SK-N-MC (cell line): ENCODE data around the gene TRIM75.

Experiments
- EZH2 ChIP-seq: fragments of 200-600 bp; sonication (generic); IDR thresholded peaks from one replicate; pipeline ENCODE4 v1.6.1; 2017; ENCODE audit warnings: antibody characterized with exemption
- FOXP2 ChIP-seq: optimal IDR thresholded peaks from 2 replicates; pipeline ENCODE3; 2011; ENCODE audit warnings: mild to moderate bottlenecking, moderate library complexity; ENCODE audit not compliant: insufficient read depth; ENCODE audit errors: extremely low read length, control extremely low read depth
- POLR2AphosphoS5 ChIP-seq: IDR thresholded peaks from 2 replicates; pipeline ENCODE4 v1.6.1; 2012; ENCODE audit warnings: mild to moderate bottlenecking, low read depth, low read length, borderline replicate concordance

- TF ChIP-seq POLR2AphosphoS5 (no peak), FOXP2 (no peak), EZH2 (no peak)
These were observed 46.8 kb upstream of the TRIM75 start for GRCh38 chr4:165006886-165007285.
